Activated CD8-positive, alpha-beta memory T cell treated with anti-CD3 and anti-CD28 coated beads, Interleukin-2, amount 50 U/mL, for 4 hours (primary cell): ENCODE measurements around the gene PLEKHM1.
A peak's percentile ranks its signal among the peaks of the same experiment; 100 is the strongest.

Experiments
- DNase-seq: peaks from one replicate; pipeline ENCODE4 v3.0.0-alpha.2; 2020

PLEKHM1 gene

DNA sequence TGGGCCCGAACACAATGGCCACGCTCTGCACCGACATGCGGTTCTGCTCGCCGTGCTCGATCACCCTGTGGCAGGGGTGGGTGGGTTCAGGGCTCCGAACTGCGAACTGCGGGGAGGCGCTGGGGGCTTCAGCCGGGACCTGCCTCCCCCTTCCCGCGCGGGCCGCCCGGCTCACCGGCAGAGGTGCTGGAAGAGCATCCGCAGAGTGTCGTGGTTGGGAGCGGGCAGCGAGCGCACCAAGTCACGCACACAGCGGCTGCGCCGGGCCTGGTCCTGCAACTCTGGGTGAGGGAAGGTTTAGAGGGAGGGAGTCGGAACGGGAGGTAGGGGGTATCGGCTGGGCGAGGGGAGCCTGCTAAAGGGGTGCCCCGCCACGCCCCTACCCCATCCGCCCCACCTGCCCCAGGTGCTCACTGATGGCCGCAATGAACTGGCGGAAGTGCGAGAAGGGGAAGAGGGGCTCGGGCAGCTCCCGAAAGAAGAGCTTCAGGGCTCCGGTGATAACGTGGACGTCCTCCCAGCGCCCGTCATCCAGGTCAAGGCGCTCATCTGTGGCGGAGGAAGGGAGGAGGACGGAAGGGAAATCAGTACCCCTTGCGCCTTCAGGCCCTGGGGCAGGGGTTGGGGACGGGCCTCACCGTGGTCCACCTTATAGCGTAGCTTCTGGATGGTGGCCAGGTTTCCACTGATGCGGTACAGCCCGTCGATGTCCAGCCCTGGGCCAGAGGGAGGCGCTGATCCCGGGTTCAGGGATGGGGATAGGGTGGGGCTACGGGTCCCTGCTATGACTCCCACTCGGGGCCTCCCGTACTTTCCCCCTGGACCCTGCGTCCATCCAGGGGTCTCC lies 94.7 kb downstream of the PLEKHM1 start:
- no peak for DNase-seq

DNA sequence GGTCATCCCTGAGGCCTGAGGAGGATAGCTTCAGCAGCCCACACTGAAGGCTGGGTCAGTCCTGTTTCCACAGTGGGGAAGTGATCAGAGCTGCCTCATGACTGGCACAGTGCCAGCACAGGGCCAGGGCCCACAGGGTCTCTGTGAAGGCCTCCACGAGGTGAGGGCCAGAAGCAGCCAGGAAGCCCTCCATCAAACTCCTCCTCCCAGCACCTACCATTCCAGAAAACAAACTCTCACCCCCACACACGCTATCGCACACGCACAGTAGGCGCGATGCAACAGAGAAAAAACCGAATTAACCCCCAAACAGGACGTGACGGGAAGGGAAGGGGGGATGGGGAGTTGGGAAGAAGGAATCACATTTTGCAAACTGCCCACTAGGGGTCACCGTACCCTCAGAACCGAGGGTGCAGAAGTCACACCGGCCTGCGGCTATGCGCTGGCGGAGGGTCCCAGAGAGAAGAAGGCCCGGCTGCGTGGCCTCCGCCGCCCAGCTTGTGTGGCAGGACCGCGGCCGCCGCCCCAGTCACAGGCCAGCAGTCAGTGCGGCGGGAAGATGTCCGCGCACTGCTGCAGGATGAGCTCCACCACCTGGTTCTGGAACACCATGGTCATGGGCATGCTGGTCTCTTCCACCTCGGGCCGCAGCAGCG lies 95.5 kb downstream of the PLEKHM1 start:
- peak; percentile 39 for DNase-seq

DNA sequence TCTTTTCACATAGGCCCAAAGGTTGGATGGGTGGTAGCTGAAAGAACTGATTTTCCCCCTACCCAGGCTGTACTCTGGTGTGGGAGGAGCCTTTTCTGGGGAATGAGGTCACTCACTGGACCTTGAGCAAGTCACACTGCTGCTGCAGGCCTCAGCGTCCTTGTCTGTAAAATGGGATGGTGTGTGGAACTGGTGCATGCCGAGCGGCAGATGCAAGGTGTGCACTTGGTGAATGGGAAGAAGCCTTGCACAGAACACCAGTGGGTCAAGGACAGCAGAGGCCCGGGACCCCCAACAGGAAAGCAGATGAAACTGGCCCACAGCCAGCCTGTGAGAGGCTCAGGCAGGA lies 96.0 kb downstream of the PLEKHM1 start:
- DNase-seq = no peak

DNA sequence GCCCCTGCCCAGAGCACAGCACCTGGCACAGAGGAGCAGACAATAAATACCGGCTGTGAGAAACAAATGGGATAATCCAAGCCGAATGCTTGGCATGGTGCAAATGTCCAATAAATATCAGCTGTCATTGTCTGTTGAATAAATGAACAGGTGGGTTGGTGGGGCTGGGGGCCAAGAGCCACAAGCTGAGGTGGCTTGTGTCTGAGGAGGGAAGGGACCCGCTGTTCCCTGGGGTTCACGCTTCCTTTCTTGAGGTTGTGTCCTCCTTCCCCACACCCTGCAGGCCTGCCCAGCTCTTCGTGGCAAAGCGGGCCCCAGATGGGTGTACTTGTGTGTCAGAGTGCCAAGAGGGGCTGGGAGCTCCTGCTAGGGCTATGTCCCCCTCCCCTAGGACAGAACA lies 96.4 kb downstream of the PLEKHM1 start:
- DNase-seq = no peak

DNA sequence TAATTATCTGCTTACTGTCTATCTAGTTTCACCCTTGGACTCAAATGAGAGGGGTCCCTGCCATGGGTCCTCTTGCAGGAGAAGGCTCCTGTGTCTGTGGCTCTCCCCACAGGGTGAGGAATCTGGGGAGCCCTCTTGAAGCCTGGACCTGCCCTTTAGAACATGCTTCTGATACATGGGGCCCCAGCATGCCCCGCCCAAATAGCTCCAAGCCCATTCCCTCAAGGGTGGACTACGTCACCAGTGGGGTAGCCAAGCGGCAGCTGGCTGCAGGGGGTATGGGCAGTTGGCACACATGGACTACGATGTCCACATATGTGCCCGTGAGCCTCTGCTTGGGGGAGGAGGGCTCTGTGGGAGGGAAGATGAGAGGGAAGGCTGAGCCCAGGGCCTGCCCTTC lies 97.1 kb downstream of the PLEKHM1 start:
- no peak for DNase-seq

DNA sequence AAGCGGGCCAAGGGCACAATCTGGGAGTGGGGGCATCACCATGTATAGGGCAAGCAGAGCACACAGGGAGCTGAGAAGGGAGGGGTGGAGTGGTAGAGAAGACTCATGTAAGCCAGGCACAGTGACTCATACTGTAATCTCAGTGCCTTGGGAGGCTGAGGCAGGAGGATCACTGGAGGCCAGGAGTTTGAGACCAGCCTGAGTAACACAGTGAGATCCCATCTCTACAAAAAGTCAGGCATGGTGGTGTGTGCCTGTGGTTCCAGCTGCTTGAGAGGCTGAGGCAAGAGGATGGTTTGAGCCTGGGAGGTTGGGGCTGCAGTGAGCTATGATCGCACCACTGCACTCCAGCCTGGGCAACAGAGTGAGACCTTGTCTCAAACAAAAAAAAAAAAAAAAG lies 98.6 kb downstream of the PLEKHM1 start:
- DNase-seq = no peak

DNA sequence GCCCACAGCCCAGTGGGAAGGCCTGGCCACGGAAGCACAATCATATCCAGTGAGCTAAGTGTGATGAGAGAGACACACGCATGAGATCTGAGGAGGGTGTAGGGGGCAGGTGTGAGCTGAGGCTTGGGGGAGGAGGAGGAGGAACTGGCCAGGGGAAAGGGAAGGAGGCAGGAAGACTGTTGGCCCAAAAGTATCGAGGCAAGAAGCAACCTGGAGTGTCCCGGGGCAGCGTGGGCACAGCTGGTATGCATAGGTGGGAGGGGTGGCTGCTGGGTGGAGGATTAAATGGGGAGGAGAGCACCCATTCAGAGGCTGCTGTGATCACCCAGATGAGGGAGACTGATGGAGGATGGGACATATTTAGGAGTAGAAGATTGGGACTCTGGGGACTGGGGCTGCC lies 99.2 kb downstream of the PLEKHM1 start:
- DNase-seq = no peak

DNA sequence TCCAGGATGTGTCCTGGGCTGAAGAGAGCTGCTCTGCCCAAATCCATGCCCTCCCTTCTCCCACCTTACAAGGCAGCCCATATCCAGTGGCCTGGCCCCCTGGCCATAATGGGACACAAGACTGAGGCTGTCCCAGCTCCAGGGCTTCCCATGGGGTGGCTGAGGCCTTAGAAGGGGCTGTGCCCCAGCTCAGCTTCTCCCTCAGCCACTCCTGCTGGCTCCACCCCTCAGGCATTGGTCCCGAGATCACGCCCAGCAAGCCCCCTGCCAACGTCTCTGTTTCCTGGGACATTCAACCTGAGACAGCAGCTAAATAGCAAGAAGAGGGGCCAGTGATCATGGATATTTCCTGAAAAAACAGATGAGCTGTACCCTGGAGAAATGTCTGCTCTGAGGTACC lies 101.2 kb downstream of the PLEKHM1 start:
- no peak for DNase-seq

DNA sequence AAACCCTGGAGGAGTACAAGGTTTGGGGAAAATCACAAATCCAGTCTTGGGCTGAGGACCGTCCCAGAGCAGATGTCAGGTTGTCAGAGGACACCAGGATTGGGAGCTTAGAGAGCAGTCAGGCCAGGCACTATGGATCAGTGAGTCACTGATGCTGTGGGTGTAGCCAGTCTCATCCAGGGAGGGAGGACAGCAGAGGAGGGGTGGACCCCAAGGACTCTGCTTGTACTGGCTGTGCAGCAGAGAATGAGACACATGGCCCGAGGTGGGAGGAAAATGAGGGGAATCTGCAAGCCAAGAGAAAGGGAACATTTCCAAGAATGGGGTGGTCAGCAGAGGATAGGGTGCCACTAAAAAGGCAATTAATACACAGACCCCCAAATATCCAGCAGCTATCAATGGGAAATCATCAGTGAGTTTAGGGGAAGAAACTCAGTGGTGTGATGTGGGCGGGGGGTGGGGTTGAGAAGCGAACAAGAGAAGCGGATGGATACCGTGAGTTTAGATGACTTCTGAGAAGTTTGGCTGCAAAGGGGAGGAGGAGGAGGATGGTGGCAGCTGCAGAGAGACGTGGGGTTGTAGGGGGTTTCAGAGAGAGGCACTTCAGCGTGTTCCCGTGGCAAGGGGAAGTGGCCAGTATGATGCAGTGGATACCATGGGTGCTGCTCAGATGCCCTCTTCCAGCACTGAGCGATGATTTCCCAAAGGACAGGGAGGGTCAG lies 101.8 kb downstream of the PLEKHM1 start:
- DNase-seq = no peak

DNA sequence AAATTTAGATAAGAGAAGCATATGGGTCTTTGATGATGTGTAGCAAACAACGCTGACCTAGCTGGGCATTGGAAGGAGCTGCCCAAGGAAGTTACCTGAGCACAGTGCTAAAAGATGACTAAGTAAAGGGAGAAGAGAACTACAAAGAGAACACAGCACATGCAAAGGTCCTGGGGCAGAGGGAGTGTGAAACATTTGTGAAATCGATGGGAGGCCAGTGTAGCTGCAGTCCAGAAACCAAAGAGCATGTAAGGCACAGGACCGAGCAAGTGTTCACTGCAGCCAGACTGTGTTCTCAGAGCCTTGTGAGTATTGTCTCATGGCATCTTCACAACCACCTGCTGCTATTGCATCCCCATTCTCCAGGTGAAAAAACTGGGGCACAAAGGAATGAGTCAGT lies 102.8 kb downstream of the PLEKHM1 start:
- no peak for DNase-seq

DNA sequence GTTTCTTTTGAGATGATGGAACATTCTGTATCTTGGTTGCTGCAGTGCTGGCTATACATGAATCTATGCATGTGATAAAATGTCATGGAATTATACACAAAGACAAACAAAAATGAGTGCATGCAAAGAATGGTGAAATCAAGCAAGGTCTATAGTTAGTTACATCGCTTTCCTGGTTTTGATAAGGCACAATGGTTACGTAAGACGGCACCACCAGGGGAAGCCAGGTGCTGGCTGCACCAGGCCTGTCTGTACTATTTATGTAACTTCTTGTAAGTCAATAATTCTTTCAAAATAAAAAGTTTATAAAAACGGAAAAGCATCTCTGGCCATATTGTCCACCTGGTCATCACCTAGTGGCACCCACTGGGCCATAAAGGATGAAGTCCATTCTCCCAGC lies 104.3 kb downstream of the PLEKHM1 start:
- no peak for DNase-seq
